B cell (primary cell): ENCODE data around the gene SLC8B1. TPM values are rescaled to one million over a fixed set of nuclear protein-coding genes. Genes with fewer than 3 reads are reported as not detected.

Experiments
- ATAC-seq: fragments of 200-7000 bp; cut with Tn5 transposase; one replicate; pipeline ENCODE4 v1.10.0; 2021; ENCODE audit warnings: low read depth, mild to moderate bottlenecking, moderate number of reproducible peaks, moderate library complexity
- CTCF ChIA-PET: fragments of 350-600 bp; sonication (Branson Sonifier 250); formaldehyde crosslinking; loops from one replicate; lab custom pipeline; 2021; ENCODE audit warnings: antibody characterized with exemption, inconsistent platforms; lab: Charles Lee
- POLR2A ChIA-PET: fragments of 350-600 bp; sonication (Branson Sonifier 250); formaldehyde crosslinking; loops from one replicate; lab custom pipeline; 2021; ENCODE audit warnings: antibody characterized with exemption; lab: Charles Lee
- DNase-seq: peaks from one replicate; pipeline ENCODE4 v3.0.0; 2013
- H2AFZ ChIP-seq: 2 replicates; pipeline ENCODE4 v1.6.1; 2012; ENCODE audit warnings: mild to moderate bottlenecking, low read depth, low read length; ENCODE audit not compliant: insufficient read depth, poor library complexity, severe bottlenecking
- H3K27ac ChIP-seq, 2 donors: 1 replicate in 1 of 2; 2 replicates in 1 of 2; pipeline ENCODE4 v1.5.1; 2012 to 2013; ENCODE audit warnings: low read length in 2 of 2, mild to moderate bottlenecking in 2 of 2, moderate library complexity in 1 of 2
- H3K27me3 ChIP-seq, 4 experiments: fragments of 200-600 bp in 1 of 4; sonication (generic) in 1 of 4; replicated peaks in 1 of 4; 1 replicate in 2 of 4; 2 replicates in 2 of 4; pipeline versions ENCODE4 v1.6.1 to v1.7.0; 2013 to 2016; ENCODE audit warnings: low read length in 3 of 4, mild to moderate bottlenecking in 2 of 4, mixed read lengths in 1 of 4, moderate library complexity in 1 of 4; ENCODE audit not compliant: insufficient read depth in 4 of 4, control insufficient read depth in 3 of 4; ENCODE audit errors: control extremely low read depth in 1 of 4
- H3K36me3 ChIP-seq, 2 experiments: replicated peaks in 1 of 2; 1 replicate in 1 of 2; 2 replicates in 1 of 2; pipeline versions ENCODE4 v1.6.1 to v1.7.1; 2013; ENCODE audit warnings: low read length in 1 of 2; ENCODE audit not compliant: insufficient read depth in 2 of 2, control insufficient read depth in 1 of 2; ENCODE audit errors: control extremely low read depth in 1 of 2, extremely low read depth in 1 of 2
- H3K4me1 ChIP-seq, 2 donors: fragments of 200-600 bp in 1 of 2; sonication (generic) in 1 of 2; 1 replicate in 1 of 2; 2 replicates in 1 of 2; pipeline versions ENCODE4 v1.5.1 to v1.6.1; 2013 to 2017; ENCODE audit warnings: low read length in 2 of 2; ENCODE audit not compliant: control insufficient read depth in 2 of 2, insufficient read depth in 2 of 2
- H3K4me2 ChIP-seq: replicated peaks from 2 replicates; pipeline ENCODE3; 2012; ENCODE audit warnings: mild to moderate bottlenecking, low read depth, low read length; ENCODE audit not compliant: poor library complexity, severe bottlenecking
- H3K4me3 ChIP-seq, 5 experiments: fragments of 200-600 bp in 1 of 5; sonication (generic) in 1 of 5; 1 replicate in 3 of 5; 2 replicates in 2 of 5; pipeline versions ENCODE4 v1.5.1 to v1.7.0; 2011 to 2016; ENCODE audit warnings: low read length in 4 of 5, mild to moderate bottlenecking in 4 of 5, low read depth in 2 of 5, control low read depth in 1 of 5, moderate library complexity in 1 of 5; ENCODE audit not compliant: insufficient read depth in 1 of 5; ENCODE audit errors: control extremely low read depth in 1 of 5, extremely low read depth in 1 of 5
- H3K79me2 ChIP-seq: fragments of 200-600 bp; sonication (generic); one replicate; pipeline ENCODE4 v1.6.0; 2016; ENCODE audit warnings: low read length; ENCODE audit not compliant: control insufficient read depth, insufficient read depth
- H3K9ac ChIP-seq: fragments of 200-600 bp; sonication (generic); 2 replicates; pipeline ENCODE4 v1.6.1; 2017; ENCODE audit warnings: mild to moderate bottlenecking, low read length, moderate library complexity
- H3K9me3 ChIP-seq, 3 donors: one replicate each; pipeline versions ENCODE4 v1.6.1 to v1.7.1; 2013; ENCODE audit warnings: low read length in 2 of 3; ENCODE audit not compliant: control insufficient read depth in 2 of 3, insufficient read depth in 1 of 3; ENCODE audit errors: control extremely low read depth in 1 of 3
- H4K20me1 ChIP-seq: 2 replicates; pipeline ENCODE4 v1.6.0; 2012; ENCODE audit warnings: mild to moderate bottlenecking, low read length; ENCODE audit not compliant: insufficient read depth, control insufficient read depth, poor library complexity, severe bottlenecking
- H3K27ac Mint-ChIP-seq: one replicate; pipeline ENCODE4 v1.8.0; 2021; ENCODE audit warnings: mixed read lengths
- H3K27me3 Mint-ChIP-seq: one replicate; pipeline ENCODE4 v1.8.0; 2021; ENCODE audit warnings: mixed read lengths
- H3K4me1 Mint-ChIP-seq: one replicate; pipeline ENCODE4 v1.8.0; 2021; ENCODE audit warnings: mixed read lengths
- H3K4me3 Mint-ChIP-seq: one replicate; pipeline ENCODE4 v1.8.0; 2021; ENCODE audit warnings: mixed read lengths
- H3K9me3 Mint-ChIP-seq: one replicate; pipeline ENCODE4 v1.8.0; 2022; ENCODE audit warnings: mixed read lengths; ENCODE audit not compliant: insufficient read depth
- EZH2 ChIP-seq: IDR thresholded peaks from 2 replicates; pipeline ENCODE4 v1.6.1; 2012; ENCODE audit warnings: borderline replicate concordance, low read depth, mild to moderate bottlenecking, moderate library complexity, low read length; ENCODE audit not compliant: insufficient read depth, poor library complexity, severe bottlenecking
- WGBS: methylation state at CpG from one replicate; pipeline ENCODE4 v1.1.5; 2013; ENCODE audit warnings: missing lambda C conversion rate; ENCODE audit not compliant: insufficient coverage; 5-methylcytosine and 5-hydroxymethylcytosine counted together
- intact Hi-C: fragments of 100-400 bp; cut with micrococcal nuclease; formaldehyde crosslinking; loops from one replicate; pipeline ENCODE4 v1.10.0; 2022
- polyA plus RNA-seq: library from polyadenylated mRNA; depleted of rRNA; stranded (reverse); fragments of >200 nt; gene quantifications from 2 replicates; pipeline ENCODE4 v1.2.3, GENCODE V29; 2012
- total RNA-seq, 2 donors: library from RNA; stranded (reverse); fragments of 120-200 nt in 1 of 2; gene quantifications; 1 replicate in 1 of 2; 2 replicates in 1 of 2; pipeline versions ENCODE4 v1.2.3 to v1.2.4, GENCODE V29; 2013 to 2022
- TF ChIP-seq, protein P1 (sequence below): fragments of 200-600 bp; IDR thresholded peaks from one replicate; pipeline ENCODE4 v1.8.0; 2022; ENCODE audit warnings: antibody characterized with exemption, mild to moderate bottlenecking

The SLC8B1 gene
- total and polyA plus RNA-seq, 2 donors (not counting 1 experiment from before 2014, with no cell fraction given), result 18.7 to 35.6 TPM

DNA sequence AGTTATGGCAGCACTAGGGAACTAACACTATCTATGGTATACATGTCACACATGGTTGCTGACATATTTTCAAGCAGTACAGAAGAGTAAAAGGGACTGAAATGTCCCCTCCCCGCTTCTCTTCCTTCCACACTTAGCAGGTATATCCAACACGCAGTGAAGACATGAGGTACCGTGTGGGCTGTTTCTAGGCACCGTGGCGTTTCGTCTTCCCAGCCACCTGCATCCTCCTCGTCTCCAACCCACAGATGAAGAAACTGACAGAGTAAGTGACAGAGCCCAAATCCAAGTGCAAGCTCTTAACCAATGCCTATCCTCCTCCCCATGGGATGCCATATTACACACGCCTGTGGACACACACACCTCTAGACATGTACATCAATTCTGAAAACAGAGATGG, 32.4 kb downstream of the SLC8B1 start:
- no peaks in the 10 kb centered on the region for H3K9me3 Mint-ChIP-seq
- Histone ChIP-seq H3K9me3 (no peaks in the 10 kb centered on the region), H3K79me2 (no peaks in the 10 kb centered on the region), H3K9ac (no peak overlapping the region), H3K27me3 (no peaks in the 10 kb centered on the region), H3K36me3 (peaks cover 0 to 14% of the 10 kb centered on the region in 2 experiments), H3K27ac (no peak overlapping the region), H3K4me1 (peaks cover 11 to 19% of the 10 kb centered on the region in 2 donors), H2AFZ (no peak overlapping the region), H4K20me1 (no peaks in the 10 kb centered on the region), H3K4me3 (no peak overlapping the region), H3K4me2 (peak overlapping the region; percentile 49)
- no peak overlapping the region for H3K4me3 Mint-ChIP-seq
- TF ChIP-seq EZH2, result no peak
- TF ChIP-seq, protein P1, sequence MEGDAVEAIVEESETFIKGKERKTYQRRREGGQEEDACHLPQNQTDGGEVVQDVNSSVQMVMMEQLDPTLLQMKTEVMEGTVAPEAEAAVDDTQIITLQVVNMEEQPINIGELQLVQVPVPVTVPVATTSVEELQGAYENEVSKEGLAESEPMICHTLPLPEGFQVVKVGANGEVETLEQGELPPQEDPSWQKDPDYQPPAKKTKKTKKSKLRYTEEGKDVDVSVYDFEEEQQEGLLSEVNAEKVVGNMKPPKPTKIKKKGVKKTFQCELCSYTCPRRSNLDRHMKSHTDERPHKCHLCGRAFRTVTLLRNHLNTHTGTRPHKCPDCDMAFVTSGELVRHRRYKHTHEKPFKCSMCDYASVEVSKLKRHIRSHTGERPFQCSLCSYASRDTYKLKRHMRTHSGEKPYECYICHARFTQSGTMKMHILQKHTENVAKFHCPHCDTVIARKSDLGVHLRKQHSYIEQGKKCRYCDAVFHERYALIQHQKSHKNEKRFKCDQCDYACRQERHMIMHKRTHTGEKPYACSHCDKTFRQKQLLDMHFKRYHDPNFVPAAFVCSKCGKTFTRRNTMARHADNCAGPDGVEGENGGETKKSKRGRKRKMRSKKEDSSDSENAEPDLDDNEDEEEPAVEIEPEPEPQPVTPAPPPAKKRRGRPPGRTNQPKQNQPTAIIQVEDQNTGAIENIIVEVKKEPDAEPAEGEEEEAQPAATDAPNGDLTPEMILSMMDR, result no peak
- H3K27me3 Mint-ChIP-seq, result no peaks in the 10 kb centered on the region
- POLR2A ChIA-PET, result no interaction called here
- ATAC-seq (peak; percentile 7), DNase-seq (no peak)
- H3K4me1 Mint-ChIP-seq, result peaks cover 20% of the 10 kb centered on the region
- CTCF ChIA-PET, result interaction anchor here (1.0 to 1.2 kb wide), 2 partner anchors 26 to 105 kb away, joined by 3 to 4 read pairs; no protein-coding TSS in a partner anchor
- no peak overlapping the region for H3K27ac Mint-ChIP-seq
- WGBS, result 61% methylated on average over 7 of the region's 8 CpGs
- intact Hi-C loops, result no loop called here

DNA sequence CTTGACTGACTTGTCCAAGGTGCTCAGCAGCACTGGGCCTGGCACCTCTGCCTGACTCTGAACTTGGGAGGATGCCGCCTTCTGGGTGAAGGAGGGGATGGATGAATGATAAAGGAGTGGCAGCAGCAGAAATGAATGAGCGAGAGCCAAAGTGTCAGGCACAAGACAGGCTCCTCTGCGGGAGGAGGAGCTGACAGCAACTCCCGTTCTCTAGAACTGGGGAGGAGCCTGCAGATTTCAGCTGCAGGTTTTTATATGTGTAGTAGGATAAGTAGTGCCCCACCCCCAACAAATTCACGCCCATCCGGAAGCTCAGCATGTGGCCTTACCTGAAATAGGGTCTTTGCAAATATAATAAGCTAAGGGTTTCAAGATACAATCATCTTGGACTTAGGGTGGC, 33.1 kb downstream of the SLC8B1 start:
- peaks cover 11 to 19% of the 10 kb centered on the region in 2 donors for H3K4me1 ChIP-seq
- H3K9ac ChIP-seq, result no peak overlapping the region
- no peaks in the 10 kb centered on the region for H3K9me3 Mint-ChIP-seq
- no peaks in the 10 kb centered on the region for H3K9me3 ChIP-seq
- peaks cover 20% of the 10 kb centered on the region for H3K4me1 Mint-ChIP-seq
- no peaks in the 10 kb centered on the region for H3K27me3 Mint-ChIP-seq
- H3K79me2 ChIP-seq, result no peaks in the 10 kb centered on the region
- intact Hi-C loops, result no loop called here
- WGBS, result 96% methylated on average over 5 of the region's 6 CpGs
- no peak overlapping the region for H3K4me3 Mint-ChIP-seq
- no peak for ATAC-seq
- DNase-seq, result no peak
- H4K20me1 ChIP-seq, result no peaks in the 10 kb centered on the region
- H3K4me2 ChIP-seq, result no peak overlapping the region
- POLR2A ChIA-PET, result interaction anchor here (0.6 kb wide), 1 partner anchor 16 kb away, joined by 4 read pairs; no protein-coding TSS in a partner anchor
- no peak overlapping the region for H3K27ac Mint-ChIP-seq
- H2AFZ ChIP-seq, result no peak overlapping the region
- H3K27ac ChIP-seq, result no peak overlapping the region
- H3K36me3 ChIP-seq, result peaks cover 0 to 13% of the 10 kb centered on the region in 2 experiments
- H3K4me3 ChIP-seq, result no peak overlapping the region
- TF ChIP-seq EZH2, result no peak
- TF ChIP-seq, protein P1, result no peak
- CTCF ChIA-PET, result interaction anchor here (1.0 kb wide), 1 partner anchor 27 kb away, joined by 3 read pairs; no protein-coding TSS in a partner anchor
- H3K27me3 ChIP-seq, result no peaks in the 10 kb centered on the region
